ENCODE measurements around the gene DLGAP1.

DNA sequence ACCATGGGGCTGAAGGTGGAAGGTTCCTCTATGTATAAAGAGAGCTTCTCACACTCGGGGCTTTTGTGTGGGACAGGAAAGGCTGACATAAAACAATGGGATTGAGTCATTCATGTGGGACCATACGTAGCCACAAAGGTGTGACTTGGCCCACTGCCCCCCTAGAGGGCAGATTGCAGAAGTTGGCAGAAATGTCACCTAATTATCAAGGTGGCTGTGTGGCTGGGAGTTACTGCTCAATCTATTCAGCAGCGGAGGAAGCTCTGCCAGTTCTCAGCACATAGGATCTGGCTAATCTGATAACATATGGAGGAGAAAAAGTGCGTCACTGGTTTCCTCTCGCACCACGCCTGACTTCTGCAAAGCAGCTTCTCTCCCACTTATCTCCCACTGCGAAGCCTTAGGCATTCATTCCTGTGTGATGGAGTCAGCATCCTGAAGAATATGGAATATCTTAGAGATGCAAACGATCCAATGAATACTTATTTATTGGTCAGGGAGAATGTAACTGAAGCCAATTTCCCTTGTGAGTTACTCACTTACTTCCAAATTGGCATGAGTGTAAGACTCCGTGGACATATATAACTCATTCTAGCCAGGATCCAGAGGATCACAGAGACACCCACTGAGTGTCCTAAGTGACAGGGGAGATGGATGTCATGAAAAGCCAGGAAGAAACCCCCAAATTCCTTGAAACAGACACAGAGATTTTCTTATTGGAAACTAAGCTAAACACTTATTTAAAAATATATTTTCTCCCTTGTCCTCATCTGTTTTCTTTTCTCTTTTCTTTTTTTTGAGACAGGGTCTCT, 660.4 kb downstream of the DLGAP1 start:
- TF ChIP-seq, protein P1, sequence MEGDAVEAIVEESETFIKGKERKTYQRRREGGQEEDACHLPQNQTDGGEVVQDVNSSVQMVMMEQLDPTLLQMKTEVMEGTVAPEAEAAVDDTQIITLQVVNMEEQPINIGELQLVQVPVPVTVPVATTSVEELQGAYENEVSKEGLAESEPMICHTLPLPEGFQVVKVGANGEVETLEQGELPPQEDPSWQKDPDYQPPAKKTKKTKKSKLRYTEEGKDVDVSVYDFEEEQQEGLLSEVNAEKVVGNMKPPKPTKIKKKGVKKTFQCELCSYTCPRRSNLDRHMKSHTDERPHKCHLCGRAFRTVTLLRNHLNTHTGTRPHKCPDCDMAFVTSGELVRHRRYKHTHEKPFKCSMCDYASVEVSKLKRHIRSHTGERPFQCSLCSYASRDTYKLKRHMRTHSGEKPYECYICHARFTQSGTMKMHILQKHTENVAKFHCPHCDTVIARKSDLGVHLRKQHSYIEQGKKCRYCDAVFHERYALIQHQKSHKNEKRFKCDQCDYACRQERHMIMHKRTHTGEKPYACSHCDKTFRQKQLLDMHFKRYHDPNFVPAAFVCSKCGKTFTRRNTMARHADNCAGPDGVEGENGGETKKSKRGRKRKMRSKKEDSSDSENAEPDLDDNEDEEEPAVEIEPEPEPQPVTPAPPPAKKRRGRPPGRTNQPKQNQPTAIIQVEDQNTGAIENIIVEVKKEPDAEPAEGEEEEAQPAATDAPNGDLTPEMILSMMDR (IDR thresholded peaks at IDR 0.05) = no peak
- TF ChIP-seq POLR2A (IDR thresholded peaks at IDR 0.05) (no peak), POLR2AphosphoS5 (IDR thresholded peaks at IDR 0.05; ENCODE audit: insufficient read depth in 1 of 2, low read depth in 1 of 2) (no peak)
